Right lobe of liver (tissue), 6 donors: ENCODE measurements around the gene LRBA. TPM values are rescaled to one million over a fixed set of nuclear protein-coding genes. Genes with fewer than 3 reads are reported as not detected.

ENCODE experiments used
- ATAC-seq, 4 donors: fragments of 200-7000 bp; cut with Tn5 transposase; one replicate each; pipeline ENCODE4 v1.9.1; 2020; ENCODE audit warnings: mild to moderate bottlenecking in 4 of 4, moderate library complexity in 4 of 4
- DNase-seq, 3 donors: peaks; one replicate each; pipeline ENCODE4 v3.0.0-alpha.2; 2020
- H3K27ac ChIP-seq, 3 donors: fragments of 200-600 bp; one replicate each; pipeline ENCODE4 v1.8.0; 2022
- H3K27me3 ChIP-seq, 2 donors: fragments of 200-600 bp; one replicate each; pipeline ENCODE4 v1.8.0; 2022
- H3K36me3 ChIP-seq, 4 donors: fragments of 200-600 bp; sonication (generic) in 1 of 4; one replicate each; pipeline versions ENCODE4 v1.5.1 to v1.8.0; 2017 to 2022; ENCODE audit warnings: control low read depth in 1 of 4
- H3K4me1 ChIP-seq, 4 donors: fragments of 200-600 bp; sonication (generic) in 1 of 4; one replicate each; pipeline versions ENCODE4 v1.5.1 to v1.8.0; 2017 to 2022; ENCODE audit warnings: control low read depth in 1 of 4
- H3K4me3 ChIP-seq, 3 donors: fragments of 200-600 bp; one replicate each; pipeline ENCODE4 v1.8.0; 2022
- H3K9me3 ChIP-seq, 4 donors: fragments of 200-600 bp; sonication (generic) in 1 of 4; one replicate each; pipeline versions ENCODE4 v1.5.1 to v1.8.0; 2017 to 2022; ENCODE audit warnings: control low read depth in 1 of 4
- CTCF ChIP-seq, 4 donors: fragments of 200-600 bp in 3 of 4; fragments of 450-650 bp in 1 of 4; IDR thresholded peaks; one replicate each; pipeline versions ENCODE4 v1.5.1 to v1.8.0; 2016 to 2022; ENCODE audit warnings: antibody characterized with exemption in 4 of 4, mild to moderate bottlenecking in 2 of 4
- POLR2A ChIP-seq: fragments of 450-650 bp; IDR thresholded peaks from one replicate; pipeline ENCODE4 v1.6.1; 2017; ENCODE audit warnings: antibody characterized with exemption, mild to moderate bottlenecking
- WGBS: methylation state at CpG from one replicate; pipeline ENCODE4 v1.1.6; 2018; ENCODE audit warnings: low coverage, low lambda C conversion rate; ENCODE audit not compliant: insufficient coverage; ENCODE audit errors: missing lambda C conversion rate; 5-methylcytosine and 5-hydroxymethylcytosine counted together
- intact Hi-C, 2 donors: fragments of 100-400 bp; cut with DNase I; formaldehyde crosslinking; loops; one replicate each; pipeline versions ENCODE4 v1.11.2 to v1.14.1; 2022
- total RNA-seq, 6 experiments: library from RNA; depleted of rRNA in 2 of 6; stranded (reverse); fragments of >200 nt in 2 of 6; fragmentation: NEBNext Ultra II Directional in 3 of 6; extraction: Animal tissue kit (Norgen Biotek cat#: 25700) in 3 of 6; gene quantifications; one replicate each; pipeline versions ENCODE4 v1.1.0 to v1.2.4, GENCODE V29; 2016 to 2023
- donor health status: DM: no; HTN: yes; CAD: no.
- donor health status: DM: no; HTN: no; CAD: no.
- donor health status: DM: no; HTN: no; CAD: no.
- donor health status: DM: no; HTN: yes; CAD: no.
- donor health status: DM: no; HTN: yes; CAD: no.

LRBA gene
- total RNA-seq, 6 experiments from 2014 or later: 18.9 to 48.1 (median 24.5) TPM

GRCh38 chr4:150590631-150591030, 424.5 kb downstream of the LRBA start:
- intact Hi-C loops: no loop called here
- H3K4me3 ChIP-seq: no peak overlapping the region

GRCh38 chr4:150589157-150589556, 425.9 kb downstream of the LRBA start:
- DNase-seq (no peak), ATAC-seq (no peak)
- intact Hi-C loops: no loop called here
- H3K4me3 ChIP-seq: no peak overlapping the region
- no peak overlapping the region for H3K27ac ChIP-seq
- TF ChIP-seq CTCF (IDR thresholded peaks at IDR 0.05) (no peak), POLR2A (no peak)
- WGBS: 92% methylated on average over 2 of the region's 2 CpGs
- no peaks in the 10 kb centered on the region for H3K9me3 ChIP-seq
- no peaks in the 10 kb centered on the region for H3K36me3 ChIP-seq
- H3K4me1 ChIP-seq: no peaks in the 10 kb centered on the region
- no peaks in the 10 kb centered on the region for H3K27me3 ChIP-seq

More at GRCh38 chr4:150590631-150591030, 424.5 kb downstream of the LRBA start:
- Histone ChIP-seq H3K4me1 (no peaks in the 10 kb centered on the region), H3K36me3 (no peaks in the 10 kb centered on the region), H3K27ac (no peak overlapping the region), H3K27me3 (no peaks in the 10 kb centered on the region), H3K9me3 (no peaks in the 10 kb centered on the region)
- ATAC-seq (no peak), DNase-seq (no peak)
- WGBS: 90% methylated on average over 5 of the region's 5 CpGs
- no peak for TF ChIP-seq CTCF (IDR thresholded peaks at IDR 0.05)
- no peak for TF ChIP-seq POLR2A

GRCh38 chr4:150588316-150588715, 426.8 kb downstream of the LRBA start:
- ATAC-seq (no peak), DNase-seq (no peak)
- no peak for TF ChIP-seq POLR2A
- TF ChIP-seq CTCF (IDR thresholded peaks at IDR 0.05): no peak
- Histone ChIP-seq H3K27ac (no peak overlapping the region), H3K9me3 (no peaks in the 10 kb centered on the region), H3K4me1 (no peaks in the 10 kb centered on the region), H3K36me3 (no peaks in the 10 kb centered on the region), H3K27me3 (no peaks in the 10 kb centered on the region), H3K4me3 (no peak overlapping the region)
- WGBS: 100% methylated on average over 1 of the region's 1 CpG
- intact Hi-C loops: no loop called here

GRCh38 chr4:150586162-150586810, 428.8 kb downstream of the LRBA start:
- Histone ChIP-seq H3K4me1 (no peaks in the 10 kb centered on the region), H3K27ac (no peak overlapping the region), H3K9me3 (no peaks in the 10 kb centered on the region), H3K36me3 (no peaks in the 10 kb centered on the region), H3K27me3 (no peaks in the 10 kb centered on the region), H3K4me3 (no peak overlapping the region)
- no peak for DNase-seq
- ATAC-seq: no peak
- intact Hi-C loops: no loop called here
- no peak for TF ChIP-seq POLR2A
- no peak for TF ChIP-seq CTCF (IDR thresholded peaks at IDR 0.05)

- WGBS: 100% methylated on average over 1 of the region's 1 CpG
- H3K4me3 ChIP-seq: no peak overlapping the region
- H3K9me3 ChIP-seq: no peaks in the 10 kb centered on the region
- no peaks in the 10 kb centered on the region for H3K27me3 ChIP-seq
- intact Hi-C loops: no loop called here
- no peaks in the 10 kb centered on the region for H3K36me3 ChIP-seq
- no peak for TF ChIP-seq POLR2A
- TF ChIP-seq CTCF (IDR thresholded peaks at IDR 0.05): no peak
- DNase-seq (no peak), ATAC-seq (no peak)
- H3K27ac ChIP-seq: no peak overlapping the region
- no peaks in the 10 kb centered on the region for H3K4me1 ChIP-seq
These were observed 429.5 kb downstream of the LRBA start for GRCh38 chr4:150585611-150586010.
